Gastroesophageal sphincter (tissue), 4 donors: ENCODE measurements around the gene NEMP2. TPM values are rescaled to one million over a fixed set of nuclear protein-coding genes. Genes with fewer than 3 reads are reported as not detected.
"Not testable (repeated sequence)": the region's sequence is repeated elsewhere in the genome, so short reads cannot be mapped to it uniquely, and the experiment has no call there.

Source experiments
- ATAC-seq: fragments of 150-250 bp; one replicate; pipeline ENCODE4 v1.9.1; 2016; ENCODE audit warnings: mild to moderate bottlenecking, moderate library complexity
- H3K27ac ChIP-seq, 4 donors: fragments of 200-600 bp; sonication (generic) in 3 of 4; 1 replicate in 3 of 4; 2 replicates in 1 of 4; pipeline ENCODE4 v1.5.1; 2016 to 2019
- H3K27me3 ChIP-seq: fragments of 200-600 bp; sonication (generic); one replicate; pipeline ENCODE4 v1.5.1; 2019
- H3K36me3 ChIP-seq, 2 donors: fragments of 200-600 bp; sonication (generic); one replicate each; pipeline ENCODE4 v1.5.1; 2019; ENCODE audit warnings: control low read depth in 1 of 2
- H3K4me1 ChIP-seq, 3 donors: fragments of 200-600 bp; sonication (generic); 1 replicate in 2 of 3; 2 replicates in 1 of 3; pipeline ENCODE4 v1.5.1; 2016 to 2019; ENCODE audit warnings: control low read depth in 2 of 3
- H3K4me3 ChIP-seq, 2 donors: fragments of 200-600 bp; sonication (generic); one replicate each; pipeline ENCODE4 v1.5.1; 2019; ENCODE audit warnings: mild to moderate bottlenecking in 1 of 2, moderate library complexity in 1 of 2
- H3K9me3 ChIP-seq, 3 donors: fragments of 200-600 bp; sonication (generic); one replicate each; pipeline ENCODE4 v1.5.1; 2017 to 2019; ENCODE audit warnings: control low read depth in 2 of 3
- EP300 ChIP-seq: sonication (generic); formaldehyde crosslinking; IDR thresholded peaks from one replicate; pipeline ENCODE4 v1.6.1; 2017; ENCODE audit warnings: antibody characterized with exemption, mild to moderate bottlenecking
- POLR2A ChIP-seq, 2 donors: fragments of 450-650 bp; IDR thresholded peaks; one replicate each; pipeline ENCODE4 v1.6.1; 2017; ENCODE audit warnings: antibody characterized with exemption in 2 of 2, mild to moderate bottlenecking in 2 of 2, moderate library complexity in 1 of 2
- POLR2AphosphoS5 ChIP-seq: sonication (generic); formaldehyde crosslinking; IDR thresholded peaks from one replicate; pipeline ENCODE4 v1.6.1; 2017; ENCODE audit warnings: antibody characterized with exemption
- WGBS, 2 donors: methylation state at CpG; one replicate each; pipeline ENCODE4 v1.1.5; 2018; ENCODE audit warnings: low coverage in 1 of 2; 5-methylcytosine and 5-hydroxymethylcytosine counted together
- total RNA-seq, 4 donors: library from RNA; depleted of rRNA; stranded (reverse); fragments of >200 nt; gene quantifications; one replicate each; pipeline ENCODE4 v1.1.0, GENCODE V29; 2016
- TF ChIP-seq, protein P1 (sequence below), 4 experiments: fragments of 200-600 bp in 2 of 4; fragments of 450-650 bp in 2 of 4; sonication (generic) in 1 of 4; IDR thresholded peaks; one replicate each; pipeline ENCODE4 v1.5.1; 2017 to 2019; ENCODE audit warnings: antibody characterized with exemption in 4 of 4, mild to moderate bottlenecking in 2 of 4, moderate library complexity in 2 of 4

The NEMP2 gene
- total RNA-seq, 4 donors from 2014 or later: 0.94 to 5.3 (median 3.5) TPM

DNA sequence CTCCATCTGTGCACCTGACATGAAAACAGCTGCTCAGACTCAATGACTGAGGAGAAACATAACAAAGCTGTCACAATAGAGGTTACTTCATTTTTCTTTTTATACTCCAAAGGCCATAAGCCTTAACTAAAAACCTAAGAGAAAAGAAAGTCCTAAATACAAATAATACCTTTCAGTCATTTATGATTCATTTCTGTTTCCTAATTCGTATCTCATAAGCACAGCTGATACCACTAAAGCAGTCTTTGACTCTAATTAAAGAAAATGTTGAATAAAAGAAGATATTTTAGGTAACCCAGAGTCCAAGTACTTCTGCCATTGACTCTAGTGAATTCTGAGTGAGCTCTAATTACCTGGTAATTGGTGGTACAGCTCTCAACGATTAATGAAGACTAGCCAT, 20.6 kb downstream of the NEMP2 start:
- H3K36me3 ChIP-seq: peaks cover 0 to 6% of the 10 kb centered on the region in 2 donors
- no peaks in the 10 kb centered on the region for H3K4me1 ChIP-seq
- H3K9me3 ChIP-seq: no peaks in the 10 kb centered on the region
- no peak for TF ChIP-seq EP300
- TF ChIP-seq POLR2AphosphoS5: no peak
- no peak for TF ChIP-seq POLR2A (IDR thresholded peaks at IDR 0.05)
- TF ChIP-seq, protein P1, sequence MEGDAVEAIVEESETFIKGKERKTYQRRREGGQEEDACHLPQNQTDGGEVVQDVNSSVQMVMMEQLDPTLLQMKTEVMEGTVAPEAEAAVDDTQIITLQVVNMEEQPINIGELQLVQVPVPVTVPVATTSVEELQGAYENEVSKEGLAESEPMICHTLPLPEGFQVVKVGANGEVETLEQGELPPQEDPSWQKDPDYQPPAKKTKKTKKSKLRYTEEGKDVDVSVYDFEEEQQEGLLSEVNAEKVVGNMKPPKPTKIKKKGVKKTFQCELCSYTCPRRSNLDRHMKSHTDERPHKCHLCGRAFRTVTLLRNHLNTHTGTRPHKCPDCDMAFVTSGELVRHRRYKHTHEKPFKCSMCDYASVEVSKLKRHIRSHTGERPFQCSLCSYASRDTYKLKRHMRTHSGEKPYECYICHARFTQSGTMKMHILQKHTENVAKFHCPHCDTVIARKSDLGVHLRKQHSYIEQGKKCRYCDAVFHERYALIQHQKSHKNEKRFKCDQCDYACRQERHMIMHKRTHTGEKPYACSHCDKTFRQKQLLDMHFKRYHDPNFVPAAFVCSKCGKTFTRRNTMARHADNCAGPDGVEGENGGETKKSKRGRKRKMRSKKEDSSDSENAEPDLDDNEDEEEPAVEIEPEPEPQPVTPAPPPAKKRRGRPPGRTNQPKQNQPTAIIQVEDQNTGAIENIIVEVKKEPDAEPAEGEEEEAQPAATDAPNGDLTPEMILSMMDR (IDR thresholded peaks at IDR 0.05): no peak
- no peak overlapping the region for H3K4me3 ChIP-seq
- ATAC-seq: no peak
- no peak overlapping the region for H3K27ac ChIP-seq
- no peaks in the 10 kb centered on the region for H3K27me3 ChIP-seq
- WGBS, 2 donors: 68 to 75% methylated on average over 2 of the region's 2 CpGs

- TF ChIP-seq EP300: no peak
- no peak for TF ChIP-seq POLR2A (IDR thresholded peaks at IDR 0.05)
- TF ChIP-seq, protein P1 (IDR thresholded peaks at IDR 0.05): no peak
- Histone ChIP-seq H3K4me1 (no peaks in the 10 kb centered on the region), H3K27ac (no peak overlapping the region), H3K27me3 (no peaks in the 10 kb centered on the region), H3K9me3 (no peaks in the 10 kb centered on the region), H3K36me3 (peaks cover 0 to 9% of the 10 kb centered on the region in 2 donors), H3K4me3 (no peak overlapping the region)
- no peak for ATAC-seq
- 79 to 84% methylated on average over 2 to 4 of the region's 5 CpGs for WGBS, 2 donors
These were observed 21.9 kb downstream of the NEMP2 start for GRCh38 chr2:190512539-190513095.

DNA sequence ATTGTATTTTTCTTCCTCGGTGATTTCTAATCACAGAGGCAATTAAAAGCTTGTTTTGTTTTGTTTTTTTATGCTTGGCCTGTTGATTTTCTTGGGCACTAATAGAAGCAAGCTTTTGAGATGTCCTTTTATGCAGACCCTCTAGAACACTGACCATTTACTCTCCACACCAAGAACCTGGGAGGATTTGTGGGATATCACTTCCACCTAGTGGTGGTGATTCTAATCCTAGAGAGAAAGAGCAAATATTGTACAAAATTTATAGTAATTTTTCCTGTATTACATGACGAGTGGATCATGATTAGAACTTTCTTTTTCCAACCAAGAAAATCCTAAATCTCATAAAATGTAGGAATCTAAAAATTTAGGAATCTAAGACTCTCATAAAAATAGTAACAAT, 23.4 kb downstream of the NEMP2 start:
- Histone ChIP-seq H3K4me1 (peaks cover 0 to 8% (median 0%) of the 10 kb centered on the region in 3 donors), H3K9me3 (no peaks in the 10 kb centered on the region), H3K4me3 (no peak overlapping the region), H3K27ac (no peak overlapping the region), H3K36me3 (peaks cover 0 to 20% of the 10 kb centered on the region in 2 donors), H3K27me3 (no peaks in the 10 kb centered on the region)
- WGBS, 2 donors: 42 to 47% methylated on average over 2 of the region's 2 CpGs
- ATAC-seq: no peak
- no peak for TF ChIP-seq POLR2A (IDR thresholded peaks at IDR 0.05)
- TF ChIP-seq, protein P1 (IDR thresholded peaks at IDR 0.05): peak; percentile 43 to 76 (median 54)

DNA sequence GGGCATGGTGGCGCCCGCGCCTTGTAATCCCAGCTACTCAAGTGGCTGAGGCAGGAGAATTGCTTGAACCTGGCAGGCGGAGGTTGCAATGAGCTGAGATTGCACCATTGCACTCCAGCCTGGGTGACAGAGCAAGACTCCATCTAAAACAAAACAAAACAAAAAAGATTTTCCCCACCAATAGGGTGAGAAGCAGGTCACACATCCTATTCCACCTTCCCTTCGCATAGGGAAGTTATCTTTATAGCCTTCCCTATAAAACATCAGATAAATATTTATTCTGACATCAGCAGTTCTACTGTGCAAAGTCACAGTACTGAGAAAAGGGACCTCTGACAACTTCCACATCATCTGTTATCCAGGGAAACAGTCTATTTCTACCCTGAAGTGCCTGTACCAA, 24.6 kb downstream of the NEMP2 start:
- 79 to 88% methylated on average over 2 of the region's 5 CpGs for WGBS, 2 donors
- not testable (repeated sequence) for H3K4me1 ChIP-seq, H3K27ac ChIP-seq, H3K4me3 ChIP-seq, H3K9me3 ChIP-seq, ATAC-seq, H3K27me3 ChIP-seq
- H3K36me3 ChIP-seq: peaks cover 0 to 31% of the 10 kb centered on the region in 2 donors

- Histone ChIP-seq H3K4me1 (peaks cover 0 to 11% (median 0%) of the 10 kb centered on the region in 3 donors), H3K4me3 (no peak overlapping the region), H3K27ac (peak overlapping the region in 1 of 4 donors; percentile 22), H3K9me3 (no peaks in the 10 kb centered on the region), H3K27me3 (no peaks in the 10 kb centered on the region), H3K36me3 (peaks cover 0 to 52% of the 10 kb centered on the region in 2 donors)
- no peak for ATAC-seq
- 65% methylated on average over 4 of the region's 4 CpGs; no CpG with 5 or more reads in 1 of the 2 donors for WGBS, 2 donors
- TF ChIP-seq POLR2AphosphoS5: no peak
- no peak for TF ChIP-seq POLR2A (IDR thresholded peaks at IDR 0.05)
- TF ChIP-seq, protein P1 (IDR thresholded peaks at IDR 0.05): no peak
- TF ChIP-seq EP300: no peak
These were observed 27.4 kb downstream of the NEMP2 start for GRCh38 chr2:190507135-190507534.
